Adrenal gland (tissue), 12 donors: ENCODE data around the gene CWC27. TPM values are rescaled to one million over a fixed set of nuclear protein-coding genes. Genes with fewer than 3 reads are reported as not detected.

Experiments
- DNase-seq, 7 donors: peaks; one replicate each; pipeline ENCODE4 v3.0.0-alpha.2; 2019 to 2020
- H3K27ac ChIP-seq, 5 donors: fragments of 200-600 bp; sonication (generic) in 4 of 5; 1 replicate in 3 of 5; 2 replicates in 2 of 5; pipeline versions ENCODE4 v1.5.1 to v1.8.0; 2016 to 2020; ENCODE audit warnings: mild to moderate bottlenecking in 1 of 5
- H3K27me3 ChIP-seq: fragments of 200-600 bp; 2 replicates; pipeline ENCODE4 v1.8.0; 2021
- H3K36me3 ChIP-seq, 2 donors: fragments of 200-600 bp; replicated peaks in 1 of 2; 1 replicate in 1 of 2; 2 replicates in 1 of 2; pipeline versions ENCODE4 v1.5.1 to v1.8.0; 2018 to 2022
- H3K4me1 ChIP-seq, 2 donors: fragments of 200-600 bp; replicated peaks in 1 of 2; 1 replicate in 1 of 2; 2 replicates in 1 of 2; pipeline versions ENCODE4 v1.5.1 to v1.8.0; 2018 to 2021
- H3K4me3 ChIP-seq, 4 donors: fragments of 200-600 bp; sonication (generic) in 3 of 4; one replicate each; pipeline ENCODE4 v1.5.1; 2016 to 2018
- H3K9me3 ChIP-seq, 3 donors: fragments of 200-600 bp; sonication (generic) in 1 of 3; replicated peaks in 1 of 3; 1 replicate in 2 of 3; 2 replicates in 1 of 3; pipeline versions ENCODE4 v1.5.1 to v1.8.0; 2016 to 2021
- CTCF ChIP-seq, 6 experiments: fragments of 450-650 bp in 4 of 6; fragments of 200-600 bp in 2 of 6; sonication (generic) in 1 of 6; IDR thresholded peaks; 1 replicate in 5 of 6; 2 replicates in 1 of 6; pipeline versions ENCODE4 v1.5.1 to v1.8.0; 2016 to 2021; ENCODE audit warnings: antibody characterized with exemption in 6 of 6, mild to moderate bottlenecking in 2 of 6, moderate library complexity in 1 of 6
- POLR2A ChIP-seq, 2 donors: fragments of 450-650 bp; IDR thresholded peaks; one replicate each; pipeline ENCODE4 v1.6.1; 2017; ENCODE audit warnings: antibody characterized with exemption in 2 of 2, mild to moderate bottlenecking in 2 of 2, moderate library complexity in 1 of 2
- WGBS, 4 donors: extraction: QIAGEN DNeasy Blood & Tissue Kit in 2 of 4; methylation state at CpG; one replicate each; pipeline versions ENCODE4 v1.1.5 to v1.1.7; 2013 to 2017; 5-methylcytosine and 5-hydroxymethylcytosine counted together
- intact Hi-C, 2 donors: fragments of 100-400 bp; cut with DNase I; formaldehyde crosslinking; loops; one replicate each; pipeline versions ENCODE4 v1.14.1 to v1.15.0; 2022 to 2023
- polyA plus RNA-seq, 3 donors: library from polyadenylated mRNA; stranded (reverse); fragments of 200-250 nt in 2 of 3; fragments of 350-450 nt in 1 of 3; fragmentation: Illumina TruSeq in 1 of 3; extraction: RNeasy Lipid Tissue Mini Kit (QIAGEN cat#74804) in 1 of 3; gene quantifications; one replicate each; pipeline ENCODE4 v1.2.3, GENCODE V29; 2013 to 2014
- total RNA-seq, 9 donors: library from RNA; depleted of rRNA in 4 of 9; stranded (reverse); fragments of >200 nt in 4 of 9; fragments of 120-200 nt in 1 of 9; fragmentation: NEBNext Ultra II Directional in 1 of 9; extraction: Animal tissue kit (Norgen Biotek cat#: 25700) in 1 of 9; gene quantifications; one replicate each; pipeline versions ENCODE4 v1.1.0 to v1.2.4, GENCODE V29; 2013 to 2023
- donor health status: healthy with polysubstance abuse.
- donor health status: Bipolar disorder and iron deficiency.
- donor health status: DM: yes; HTN: yes; CAD: no.
- donor health status: DM: no; HTN: no; CAD: no.
- donor health status: DM: no; HTN: no; CAD: no.
- donor health status: DM: yes; HTN: yes; CAD: no.

The CWC27 gene
- total and polyA plus RNA-seq, 12 donors: 7.3 to 31.0 (median 15.6) TPM

DNA sequence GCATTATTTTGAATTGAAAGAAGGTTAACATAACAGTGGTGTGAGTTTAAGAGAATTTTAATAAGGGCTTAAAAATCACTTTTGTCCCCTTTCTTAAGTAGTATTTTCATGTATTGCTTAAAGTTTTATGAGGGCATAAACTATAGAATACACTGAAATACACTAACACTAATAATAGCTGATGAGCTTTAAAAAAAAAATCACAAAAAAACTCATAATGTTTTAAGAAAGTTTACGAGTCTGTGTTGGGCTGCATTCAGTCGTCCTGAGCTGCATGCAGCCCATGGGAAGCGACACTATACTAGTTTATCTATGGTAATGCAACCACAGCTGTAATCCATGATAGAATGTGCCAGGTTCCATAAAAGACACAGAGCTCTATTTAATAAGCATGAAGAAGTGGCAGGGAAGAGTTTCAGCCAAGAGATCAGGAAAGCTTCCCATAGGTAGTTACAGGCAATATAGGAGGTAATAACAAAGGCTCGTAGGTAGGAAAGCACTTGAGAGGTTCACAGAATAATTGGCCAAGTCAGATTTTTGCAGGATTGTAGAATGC, 4.7 kb upstream of the CWC27 start:
- 91 to 93% (median 92%) methylated on average over 4 of the region's 4 CpGs for WGBS, 4 donors
- peaks cover 10 to 29% of the 10 kb centered on the region in 2 donors for H3K4me1 ChIP-seq

GRCh38 chr5:64765804-64766504, 2.8 kb upstream of the CWC27 start:
- no peak for DNase-seq
- Histone ChIP-seq H3K4me3 (no peak overlapping the region), H3K4me1 (peaks cover 18 to 43% of the 10 kb centered on the region in 2 donors), H3K9me3 (no peaks in the 10 kb centered on the region), H3K27me3 (no peaks in the 10 kb centered on the region), H3K36me3 (peaks cover 0 to 12% of the 10 kb centered on the region in 2 donors), H3K27ac (no peak overlapping the region)
- TF ChIP-seq POLR2A (IDR thresholded peaks at IDR 0.05): no peak
- no peak for TF ChIP-seq CTCF (IDR thresholded peaks at IDR 0.05)
- 90 to 95% (median 93%) methylated on average over 1 to 2 of the region's 2 CpGs for WGBS, 4 donors
- intact Hi-C loops: no loop called here

More for the DNA sequence above, 4.7 kb upstream of the CWC27 start:
- no peak overlapping the region for H3K4me3 ChIP-seq
- no peaks in the 10 kb centered on the region for H3K9me3 ChIP-seq
- peaks cover 0 to 12% of the 10 kb centered on the region in 2 donors for H3K36me3 ChIP-seq
- TF ChIP-seq POLR2A (IDR thresholded peaks at IDR 0.05): no peak
- no peak for TF ChIP-seq CTCF (IDR thresholded peaks at IDR 0.05)
- no peaks in the 10 kb centered on the region for H3K27me3 ChIP-seq
- no peak overlapping the region for H3K27ac ChIP-seq
- intact Hi-C loops: no loop called here
- DNase-seq: no peak

- TF ChIP-seq CTCF (IDR thresholded peaks at IDR 0.05): no peak
- no peak for TF ChIP-seq POLR2A (IDR thresholded peaks at IDR 0.05)
- H3K4me1 ChIP-seq: peaks cover 18 to 43% of the 10 kb centered on the region in 2 donors
- H3K27ac ChIP-seq: no peak overlapping the region
- H3K27me3 ChIP-seq: no peaks in the 10 kb centered on the region
- H3K36me3 ChIP-seq: peaks cover 0 to 12% of the 10 kb centered on the region in 2 donors
- 65 to 79% (median 70%) methylated on average over 2 of the region's 2 CpGs for WGBS, 4 donors
- intact Hi-C loops: no loop called here
- DNase-seq: no peak
- H3K9me3 ChIP-seq: no peaks in the 10 kb centered on the region
- peak overlapping the region in 1 of 4 donors; percentile 82 for H3K4me3 ChIP-seq
Measured at GRCh38 chr5:64766941-64767340, 1.8 kb upstream of the CWC27 start.

- Histone ChIP-seq H3K36me3 (peaks cover 0 to 12% of the 10 kb centered on the region in 2 donors), H3K4me1 (peaks cover 18 to 43% of the 10 kb centered on the region in 2 donors), H3K27ac (peak overlapping the region in 4 of 5 donors; percentile 59 to 91 (median 87)), H3K9me3 (no peaks in the 10 kb centered on the region), H3K4me3 (peak overlapping the region; percentile 57 to 93 (median 80)), H3K27me3 (no peaks in the 10 kb centered on the region)
- intact Hi-C loops: no loop called here
- 0 to 1% (median 1%) methylated on average over 10 of the region's 10 CpGs for WGBS, 4 donors
- no peak for TF ChIP-seq CTCF (IDR thresholded peaks at IDR 0.05)
- no peak for TF ChIP-seq POLR2A (IDR thresholded peaks at IDR 0.05)
- peak in 2 of 7 donors; percentile 8 to 19 for DNase-seq
Measured at GRCh38 chr5:64767959-64768357, 772 bp upstream of the CWC27 start.
